HL-60 (cell line): Measurements from ENCODE around the gene HELLS.

Source experiments
- GABPA ChIP-seq: IDR thresholded peaks from 2 replicates; pipeline ENCODE4 v1.6.1; 2012; ENCODE audit warnings: low read depth
- POLR2AphosphoS5 ChIP-seq: IDR thresholded peaks from 2 replicates; pipeline ENCODE4 v1.6.1; 2012; ENCODE audit warnings: low read depth
- REST ChIP-seq: IDR thresholded peaks from 2 replicates; pipeline ENCODE4 v1.6.1; 2012; ENCODE audit warnings: low read depth; ENCODE audit not compliant: insufficient replicate concordance
- SPI1 ChIP-seq: IDR thresholded peaks from 2 replicates; pipeline ENCODE4 v1.6.1; 2012; ENCODE audit warnings: low read depth, mild to moderate bottlenecking, borderline replicate concordance
- TF ChIP-seq, protein P1 (sequence below): IDR thresholded peaks from one replicate; pipeline ENCODE4 v1.5.1; 2011; ENCODE audit warnings: low read length, control low read depth, inconsistent platforms; ENCODE audit not compliant: insufficient read depth

DNA sequence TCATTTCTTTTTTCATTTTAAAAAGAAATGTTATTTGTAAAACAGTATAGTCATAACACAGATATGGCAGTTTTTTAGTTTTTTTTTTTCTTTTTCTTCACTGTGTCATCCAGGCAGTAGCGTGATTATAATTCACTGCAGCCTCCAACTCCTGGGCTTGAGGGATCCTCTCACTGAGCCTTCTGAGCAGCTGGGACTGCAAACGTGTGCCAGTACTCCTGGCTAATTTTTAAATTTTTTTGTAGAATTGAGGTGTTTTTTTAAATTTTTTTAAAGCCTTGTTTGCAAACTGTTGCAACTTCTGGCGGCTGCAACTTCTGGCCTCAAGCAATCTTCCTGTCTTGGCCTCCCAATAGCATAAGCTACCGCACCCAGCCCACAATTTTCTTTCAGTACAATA lies 63.0 kb downstream of the HELLS start:
- TF ChIP-seq, protein P1, sequence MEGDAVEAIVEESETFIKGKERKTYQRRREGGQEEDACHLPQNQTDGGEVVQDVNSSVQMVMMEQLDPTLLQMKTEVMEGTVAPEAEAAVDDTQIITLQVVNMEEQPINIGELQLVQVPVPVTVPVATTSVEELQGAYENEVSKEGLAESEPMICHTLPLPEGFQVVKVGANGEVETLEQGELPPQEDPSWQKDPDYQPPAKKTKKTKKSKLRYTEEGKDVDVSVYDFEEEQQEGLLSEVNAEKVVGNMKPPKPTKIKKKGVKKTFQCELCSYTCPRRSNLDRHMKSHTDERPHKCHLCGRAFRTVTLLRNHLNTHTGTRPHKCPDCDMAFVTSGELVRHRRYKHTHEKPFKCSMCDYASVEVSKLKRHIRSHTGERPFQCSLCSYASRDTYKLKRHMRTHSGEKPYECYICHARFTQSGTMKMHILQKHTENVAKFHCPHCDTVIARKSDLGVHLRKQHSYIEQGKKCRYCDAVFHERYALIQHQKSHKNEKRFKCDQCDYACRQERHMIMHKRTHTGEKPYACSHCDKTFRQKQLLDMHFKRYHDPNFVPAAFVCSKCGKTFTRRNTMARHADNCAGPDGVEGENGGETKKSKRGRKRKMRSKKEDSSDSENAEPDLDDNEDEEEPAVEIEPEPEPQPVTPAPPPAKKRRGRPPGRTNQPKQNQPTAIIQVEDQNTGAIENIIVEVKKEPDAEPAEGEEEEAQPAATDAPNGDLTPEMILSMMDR, result no peak
- no peak for TF ChIP-seq POLR2AphosphoS5
- no peak for TF ChIP-seq GABPA
- no peak for TF ChIP-seq REST
- TF ChIP-seq SPI1, result no peak
